K562 (cell line): Measurements from ENCODE around the gene SCART1. TPM values are rescaled to one million over a fixed set of nuclear protein-coding genes. Genes with fewer than 3 reads are reported as not detected.

Experiments
- ATAC-seq: fragments of 200-7000 bp; cut with Tn5 transposase; 3 replicates; pipeline ENCODE4 v1.9.1; 2020; ENCODE audit warnings: moderate library complexity
- BruUV-seq: library from RNA; stranded (reverse); fragments of 400-500 nt; replicated peaks from 2 replicates; lab custom pipeline; 2021; lab: Mats Ljungman, UMichigan
- CTCF ChIA-PET: fragments of 300-600 bp; formaldehyde crosslinking; extraction: SDS; loops from one replicate; lab custom pipeline; 2021; ENCODE audit warnings: low intra/inter-chr PET ratio; lab: Yijun Ruan, JAX
- POLR2A ChIA-PET: fragments of 300-600, 350-650 bp; sonication (Branson Sonifier 250); formaldehyde crosslinking; extraction: SDS; loops from one replicate; lab custom pipeline; 2021; ENCODE audit warnings: antibody characterized with exemption, inconsistent platforms; lab: Yijun Ruan, JAX
- DNase-seq, 4 experiments: peaks; one replicate each; pipeline versions ENCODE4 v3.0.0 to v3.0.0-alpha.2; 2011 to 2018; ENCODE audit warnings: low spot score in 3 of 4, mixed read lengths in 3 of 4; ENCODE audit errors: extremely low read depth in 1 of 4
- FAIRE-seq: peaks from 2 replicates; lab custom pipeline; 2011; peaks lifted over from hg19 to GRCh38; lab: Jason Lieb, UNC
- H2AFZ ChIP-seq: 2 replicates; pipeline ENCODE4 v1.6.0; 2011; ENCODE audit warnings: low read depth, low read length, control low read depth, inconsistent platforms
- H3K27ac ChIP-seq: fragments of 200-600 bp; 3 replicates; pipeline ENCODE4 v1.8.0; 2011; ENCODE audit warnings: low read depth, mild to moderate bottlenecking, control low read depth, inconsistent platforms, low read length, moderate library complexity, mixed read lengths; ENCODE audit errors: extremely low read depth
- H3K27me3 ChIP-seq, 2 experiments: fragments of 300-600 bp in 1 of 2; 2 replicates in 1 of 2; 3 replicates in 1 of 2; pipeline versions ENCODE4 v1.6.0 to v1.8.0; 2011; ENCODE audit warnings: inconsistent platforms in 2 of 2, low read length in 2 of 2, mild to moderate bottlenecking in 1 of 2, mixed read lengths in 1 of 2, moderate library complexity in 1 of 2; ENCODE audit not compliant: control insufficient read depth in 2 of 2, insufficient read depth in 2 of 2
- H3K36me3 ChIP-seq: fragments of 300-600 bp; 3 replicates; pipeline ENCODE4 v1.8.0; 2011; ENCODE audit warnings: mild to moderate bottlenecking, low read length, inconsistent platforms; ENCODE audit not compliant: control insufficient read depth, insufficient read depth
- H3K4me1 ChIP-seq, 2 experiments: fragments of 200-600 bp in 1 of 2; replicated peaks in 1 of 2; 2 replicates in 1 of 2; 3 replicates in 1 of 2; pipeline versions ENCODE4 v1.5.1 to v1.8.0; 2011; ENCODE audit warnings: inconsistent platforms in 2 of 2, low read length in 2 of 2, mild to moderate bottlenecking in 1 of 2, mixed read lengths in 1 of 2, moderate library complexity in 1 of 2; ENCODE audit not compliant: control insufficient read depth in 2 of 2, insufficient read depth in 2 of 2
- H3K4me2 ChIP-seq: 2 replicates; pipeline ENCODE4 v1.6.1; 2011; ENCODE audit warnings: low read length, control low read depth, inconsistent platforms, mixed read lengths; ENCODE audit not compliant: insufficient read depth
- H3K4me3 ChIP-seq: fragments of 200-600 bp; sonication (generic), shearing (Covaris generic); 2 replicates; pipeline ENCODE4 v1.5.1; 2016; ENCODE audit warnings: control low read depth, inconsistent platforms
- H3K79me2 ChIP-seq: fragments of 200-600 bp; 3 replicates; pipeline ENCODE4 v1.8.0; 2011; ENCODE audit warnings: low read length, inconsistent platforms; ENCODE audit not compliant: control insufficient read depth, insufficient read depth
- H3K9ac ChIP-seq, 2 experiments: 2 replicates each; pipeline versions ENCODE4 v1.6.0 to v1.6.1; 2011; ENCODE audit warnings: low read depth in 2 of 2, low read length in 2 of 2, control low read depth in 1 of 2, inconsistent platforms in 1 of 2, mild to moderate bottlenecking in 1 of 2, mixed read lengths in 1 of 2; ENCODE audit not compliant: insufficient read depth in 1 of 2
- H3K9me1 ChIP-seq: one replicate; pipeline ENCODE4 v1.6.0; 2011; ENCODE audit warnings: inconsistent platforms, mild to moderate bottlenecking, low read length, moderate library complexity; ENCODE audit not compliant: control insufficient read depth, insufficient read depth
- H3K9me3 ChIP-seq: replicated peaks from 2 replicates; pipeline ENCODE4 v1.5.1; 2011; ENCODE audit warnings: low read depth, low read length, inconsistent platforms; ENCODE audit not compliant: control insufficient read depth, insufficient read depth
- H4K20me1 ChIP-seq: replicated peaks from 2 replicates; pipeline ENCODE4 v1.6.1; 2011; ENCODE audit warnings: low read length, inconsistent platforms, mixed read lengths; ENCODE audit not compliant: control insufficient read depth, insufficient read depth
- MAFG ChIP-seq: fragments of 450-650 bp; conservative IDR thresholded peaks from 2 replicates; pipeline ENCODE4 v1.6.1; 2016; ENCODE audit warnings: missing genetic modification characterization, missing compliant biosample characterization
- POLR2G ChIP-seq: fragments of 200-400 bp; formaldehyde crosslinking; IDR thresholded peaks from 2 replicates; pipeline ENCODE4 v1.6.1; 2017; ENCODE audit warnings: low read depth, mild to moderate bottlenecking, antibody characterized with exemption, low read length, moderate library complexity
- ZNF232 ChIP-seq: sonication (generic); formaldehyde crosslinking; IDR thresholded peaks from 2 replicates; pipeline ENCODE4 v1.8.0; 2022; ENCODE audit warnings: mild to moderate bottlenecking, missing genetic modification reagents
- WGBS: fragments of 100-300 bp; shearing (Covaris generic); methylation state at CpG from one replicate; pipeline ENCODE4 v1.1.6; 2016; ENCODE audit warnings: low coverage, mixed read lengths; ENCODE audit not compliant: insufficient coverage; ENCODE audit errors: missing lambda C conversion rate; 5-methylcytosine and 5-hydroxymethylcytosine counted together
- in situ Hi-C: fragments of 300-500 bp; cut with MboI; formaldehyde crosslinking; loops from 4 replicates; pipeline ENCODE4 v1.15.0; 2018; ENCODE audit warnings: inconsistent platforms, mixed read lengths
- intact Hi-C: fragments of 100-400 bp; cut with micrococcal nuclease; formaldehyde crosslinking; loops from 2 replicates; pipeline ENCODE4 v1.14.2; 2022
- polyA plus RNA-seq, 8 experiments: library from polyadenylated mRNA; depleted of rRNA in 4 of 8; stranded (reverse) in 5 of 8; unstranded in 3 of 8; fragments of >200 nt; fragmentation: Nextera tagmentation in 2 of 8; fragmentation: Illumina TruSeq in 1 of 8; extraction: Ambion mirVana in 2 of 8; extraction: Trizol in 1 of 8; gene quantifications; 2 replicates each; pipeline versions ENCODE4 v1.2.1 to v1.2.3, GENCODE V29; 2011 to 2014; ENCODE audit warnings: inconsistent platforms in 1 of 8, missing spikeins in 1 of 8
- total RNA-seq, 7 experiments: library from RNA; depleted of rRNA in 6 of 7; stranded (reverse); fragments of >200 nt in 6 of 7; fragmentation: Illumina TruSeq in 2 of 7; extraction: Trizol in 2 of 7; gene quantifications; 2 replicates each; pipeline versions ENCODE4 v1.2.1 to v1.2.3, GENCODE V29; 2011 to 2021; ENCODE audit warnings: low replicate concordance in 1 of 7

The SCART1 gene
- total and polyA plus RNA-seq, 9 of the 15 experiments (the other 6 are each of a cell fraction or from before 2014, with no cell fraction given), result 0.18 to 6.5 (median 4.5) TPM

GRCh38 chr10:133419211-133419950 is 34.4 kb upstream of the SCART1 start:
- Histone ChIP-seq H3K9ac (no peak overlapping the region), H2AFZ (no peak overlapping the region), H3K4me1 (no peaks in the 10 kb centered on the region), H4K20me1 (no peaks in the 10 kb centered on the region), H3K27me3 (no peaks in the 10 kb centered on the region), H3K79me2 (no peaks in the 10 kb centered on the region), H3K9me1 (no peaks in the 10 kb centered on the region), H3K27ac (no peak overlapping the region), H3K36me3 (no peaks in the 10 kb centered on the region), H3K4me2 (no peak overlapping the region), H3K4me3 (no peak overlapping the region), H3K9me3 (no peaks in the 10 kb centered on the region)
- ATAC-seq, result peak; percentile 28; the same call in 2 of the 3 replicates
- TF ChIP-seq POLR2G, result peak; percentile 53; the same call in 1 of the 2 replicates
- no peak for TF ChIP-seq MAFG
- no TSS peak for BruUV-seq
- intact Hi-C loops, result no loop called here
- WGBS, result 90% methylated on average over 16 of the region's 34 CpGs
- no peak for FAIRE-seq
- in situ Hi-C loops, result no loop called here
- POLR2A ChIA-PET, result interaction anchor here (1.2 kb wide), 1 partner anchor 19 kb away, joined by 3 read pairs; no protein-coding TSS in a partner anchor
- CTCF ChIA-PET, result no interaction called here
- no peak for DNase-seq

- TF ChIP-seq ZNF232 (CRISPR knock-in tag) (no peak), POLR2G (peak; percentile 24; the same call in 1 of the 2 replicates)
- Histone ChIP-seq H3K4me1 (no peaks in the 10 kb centered on the region), H3K9me3 (no peaks in the 10 kb centered on the region), H3K4me2 (no peak overlapping the region), H2AFZ (no peak overlapping the region), H3K9me1 (no peaks in the 10 kb centered on the region), H3K27me3 (no peaks in the 10 kb centered on the region), H3K4me3 (no peak overlapping the region), H3K79me2 (no peaks in the 10 kb centered on the region), H3K36me3 (no peaks in the 10 kb centered on the region), H4K20me1 (no peaks in the 10 kb centered on the region), H3K27ac (no peak overlapping the region), H3K9ac (no peak overlapping the region)
- BruUV-seq, result no TSS peak
- CTCF ChIA-PET, result no interaction called here
- no peak for FAIRE-seq
- POLR2A ChIA-PET, result interaction anchor here (1.2 kb wide), 1 partner anchor 18 kb away, joined by 3 read pairs; no protein-coding TSS in a partner anchor
- in situ Hi-C loops, result no loop called here
- intact Hi-C loops, result no loop called here
- no peak for ATAC-seq
- WGBS, result 94% methylated on average over 11 of the region's 17 CpGs
- no peak for DNase-seq
These were observed 33.7 kb upstream of the SCART1 start for GRCh38 chr10:133420028-133420427.
